Tibial nerve (tissue), 4 donors: ENCODE data around the gene DQX1.

Source experiments
- EP300 ChIP-seq, 2 donors: sonication (generic); formaldehyde crosslinking; IDR thresholded peaks; one replicate each; pipeline ENCODE4 v1.6.1; 2017; ENCODE audit warnings: antibody characterized with exemption in 2 of 2, mild to moderate bottlenecking in 1 of 2
- POLR2A ChIP-seq, 2 donors: fragments of 450-650 bp; IDR thresholded peaks; one replicate each; pipeline ENCODE4 v1.6.1; 2017; ENCODE audit warnings: antibody characterized with exemption in 2 of 2, mild to moderate bottlenecking in 2 of 2, moderate library complexity in 2 of 2
- TF ChIP-seq, protein P1 (sequence below), 5 experiments: fragments of 200-600 bp in 3 of 5; fragments of 450-650 bp in 2 of 5; sonication (generic) in 3 of 5; IDR thresholded peaks; one replicate each; pipeline ENCODE4 v1.5.1; 2016 to 2019; ENCODE audit warnings: antibody characterized with exemption in 5 of 5, mild to moderate bottlenecking in 3 of 5, moderate library complexity in 2 of 5

DNA sequence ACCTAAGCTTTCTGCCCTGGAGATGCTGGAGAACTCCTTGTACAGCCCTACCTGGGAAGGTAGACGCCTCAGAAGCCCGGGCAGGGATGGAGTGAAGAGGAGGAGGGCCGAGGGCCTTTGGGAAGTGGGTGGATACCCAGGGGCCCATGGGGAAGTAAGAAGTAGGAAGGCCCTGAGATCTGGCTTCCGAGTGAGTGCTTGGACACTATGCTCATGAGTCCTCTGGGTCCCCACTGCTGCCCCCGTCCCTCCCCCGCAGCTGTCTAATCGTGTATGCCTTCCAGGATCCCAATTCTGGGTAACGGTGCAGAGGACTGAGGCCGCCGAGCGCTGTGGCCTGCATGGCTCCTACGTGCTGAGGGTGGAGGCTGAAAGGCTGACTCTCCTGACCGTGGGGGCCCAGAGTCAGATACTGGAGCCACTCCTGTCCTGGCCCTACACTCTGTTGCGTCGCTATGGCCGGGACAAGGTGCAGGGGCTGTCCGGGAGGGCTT, 29.6 kb upstream of the DQX1 start:
- TF ChIP-seq EP300 (IDR thresholded peaks at IDR 0.05) (no peak), POLR2A (IDR thresholded peaks at IDR 0.05) (no peak)
- TF ChIP-seq, protein P1, sequence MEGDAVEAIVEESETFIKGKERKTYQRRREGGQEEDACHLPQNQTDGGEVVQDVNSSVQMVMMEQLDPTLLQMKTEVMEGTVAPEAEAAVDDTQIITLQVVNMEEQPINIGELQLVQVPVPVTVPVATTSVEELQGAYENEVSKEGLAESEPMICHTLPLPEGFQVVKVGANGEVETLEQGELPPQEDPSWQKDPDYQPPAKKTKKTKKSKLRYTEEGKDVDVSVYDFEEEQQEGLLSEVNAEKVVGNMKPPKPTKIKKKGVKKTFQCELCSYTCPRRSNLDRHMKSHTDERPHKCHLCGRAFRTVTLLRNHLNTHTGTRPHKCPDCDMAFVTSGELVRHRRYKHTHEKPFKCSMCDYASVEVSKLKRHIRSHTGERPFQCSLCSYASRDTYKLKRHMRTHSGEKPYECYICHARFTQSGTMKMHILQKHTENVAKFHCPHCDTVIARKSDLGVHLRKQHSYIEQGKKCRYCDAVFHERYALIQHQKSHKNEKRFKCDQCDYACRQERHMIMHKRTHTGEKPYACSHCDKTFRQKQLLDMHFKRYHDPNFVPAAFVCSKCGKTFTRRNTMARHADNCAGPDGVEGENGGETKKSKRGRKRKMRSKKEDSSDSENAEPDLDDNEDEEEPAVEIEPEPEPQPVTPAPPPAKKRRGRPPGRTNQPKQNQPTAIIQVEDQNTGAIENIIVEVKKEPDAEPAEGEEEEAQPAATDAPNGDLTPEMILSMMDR (IDR thresholded peaks at IDR 0.05) = no peak
